HS-5 (cell line): ENCODE results near the gene PPP1R17.

Experiments used
- DNase-seq: peaks from one replicate; pipeline ENCODE4 v3.0.0-alpha.2; 2012; ENCODE audit warnings: low read depth

The PPP1R17 gene

GRCh38 chr7:31687024-31687748 is at the start of gene PPP1R17:
Gene PPP1R17 (plus strand): TSS chr7:31687215. CDS start chr7:31692442, 5,227 bp downstream.
- DNase-seq: no peak

- no peak for DNase-seq
Observed at GRCh38 chr7:31640381-31640780, 46.6 kb upstream of the PPP1R17 start.

- no peak for DNase-seq
Observed at GRCh38 chr7:31642681-31643115, 44.3 kb upstream of the PPP1R17 start.

GRCh38 chr7:31646942-31647341 is 40.1 kb upstream of the PPP1R17 start:
- no peak for DNase-seq

GRCh38 chr7:31647511-31647910 is 39.5 kb upstream of the PPP1R17 start:
- no peak for DNase-seq

GRCh38 chr7:31648288-31648687 is 38.7 kb upstream of the PPP1R17 start:
- no peak for DNase-seq

- no peak for DNase-seq
Observed at GRCh38 chr7:31648880-31649279, 38.1 kb upstream of the PPP1R17 start.

- no peak for DNase-seq
Observed at GRCh38 chr7:31651234-31652062, 35.6 kb upstream of the PPP1R17 start.

- no peak for DNase-seq
Observed at GRCh38 chr7:31652063-31652326, 35.0 kb upstream of the PPP1R17 start.

- no peak for DNase-seq
Observed at GRCh38 chr7:31663072-31663471, 23.9 kb upstream of the PPP1R17 start.

GRCh38 chr7:31664890-31665289 is 22.1 kb upstream of the PPP1R17 start:
- no peak for DNase-seq

- no peak for DNase-seq
Observed at GRCh38 chr7:31665546-31665945, 21.5 kb upstream of the PPP1R17 start.

- DNase-seq: no peak
Observed at GRCh38 chr7:31669461-31669860, 17.6 kb upstream of the PPP1R17 start.

- DNase-seq: no peak
Observed at GRCh38 chr7:31679574-31680305, 7.3 kb upstream of the PPP1R17 start.

GRCh38 chr7:31683445-31684225 is 3.4 kb upstream of the PPP1R17 start:
- DNase-seq: no peak

- DNase-seq: no peak
Observed at GRCh38 chr7:31688372-31688771, 1.4 kb downstream of the PPP1R17 start.

- DNase-seq: no peak
Observed at GRCh38 chr7:31688996-31689395, 2.0 kb downstream of the PPP1R17 start.

- DNase-seq: no peak
Observed at GRCh38 chr7:31690935-31691334, 3.9 kb downstream of the PPP1R17 start.

GRCh38 chr7:31692451-31692850 is 5.4 kb downstream of the PPP1R17 start:
- no peak for DNase-seq

GRCh38 chr7:31692871-31693270 is 5.9 kb downstream of the PPP1R17 start:
- no peak for DNase-seq

- no peak for DNase-seq
Observed at GRCh38 chr7:31695859-31696614, 9.0 kb downstream of the PPP1R17 start.
